Putamen (tissue), 1 donor: ENCODE data around the gene GPX4.

Source experiments
- DNase-seq: peaks from one replicate; pipeline ENCODE4 v3.0.0-alpha.2; 2016; ENCODE audit warnings: low spot score

Gene GPX4

GRCh38 chr19:1102407-1103131 is 1.2 kb upstream of the GPX4 start:
- no peak for DNase-seq

DNA sequence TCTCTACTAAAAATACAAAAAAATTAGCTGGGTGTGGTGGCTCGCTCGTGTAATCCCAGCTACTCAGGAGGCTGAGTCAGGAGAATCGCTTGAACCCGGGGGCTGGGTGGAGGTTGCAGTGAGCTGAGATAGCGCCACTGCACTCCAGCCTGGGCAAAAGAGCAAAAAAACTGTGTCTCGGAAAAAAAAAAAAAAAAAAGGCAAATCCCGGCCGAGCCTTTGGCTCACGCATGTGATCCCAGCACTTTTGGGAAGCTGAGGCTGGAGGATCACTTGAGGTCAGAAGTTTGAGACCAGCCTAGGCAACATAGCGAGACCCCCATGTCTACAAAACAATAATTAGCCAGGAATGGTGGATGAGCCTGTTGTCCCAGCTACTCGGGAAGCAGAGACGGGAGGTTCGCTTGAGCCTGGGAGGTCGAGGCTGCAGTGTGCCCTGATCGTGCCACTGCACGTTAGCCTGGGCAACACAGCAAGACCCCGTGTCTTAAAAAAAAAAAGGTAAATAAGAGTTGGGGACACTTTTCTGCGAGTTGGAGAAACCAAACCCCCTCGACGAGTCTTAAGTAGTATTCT is 574 bp upstream of the GPX4 start:
- DNase-seq: no peak

GRCh38 chr19:1104311-1105007 is 665 bp downstream of the GPX4 start:
- peak; percentile 72 for DNase-seq

DNA sequence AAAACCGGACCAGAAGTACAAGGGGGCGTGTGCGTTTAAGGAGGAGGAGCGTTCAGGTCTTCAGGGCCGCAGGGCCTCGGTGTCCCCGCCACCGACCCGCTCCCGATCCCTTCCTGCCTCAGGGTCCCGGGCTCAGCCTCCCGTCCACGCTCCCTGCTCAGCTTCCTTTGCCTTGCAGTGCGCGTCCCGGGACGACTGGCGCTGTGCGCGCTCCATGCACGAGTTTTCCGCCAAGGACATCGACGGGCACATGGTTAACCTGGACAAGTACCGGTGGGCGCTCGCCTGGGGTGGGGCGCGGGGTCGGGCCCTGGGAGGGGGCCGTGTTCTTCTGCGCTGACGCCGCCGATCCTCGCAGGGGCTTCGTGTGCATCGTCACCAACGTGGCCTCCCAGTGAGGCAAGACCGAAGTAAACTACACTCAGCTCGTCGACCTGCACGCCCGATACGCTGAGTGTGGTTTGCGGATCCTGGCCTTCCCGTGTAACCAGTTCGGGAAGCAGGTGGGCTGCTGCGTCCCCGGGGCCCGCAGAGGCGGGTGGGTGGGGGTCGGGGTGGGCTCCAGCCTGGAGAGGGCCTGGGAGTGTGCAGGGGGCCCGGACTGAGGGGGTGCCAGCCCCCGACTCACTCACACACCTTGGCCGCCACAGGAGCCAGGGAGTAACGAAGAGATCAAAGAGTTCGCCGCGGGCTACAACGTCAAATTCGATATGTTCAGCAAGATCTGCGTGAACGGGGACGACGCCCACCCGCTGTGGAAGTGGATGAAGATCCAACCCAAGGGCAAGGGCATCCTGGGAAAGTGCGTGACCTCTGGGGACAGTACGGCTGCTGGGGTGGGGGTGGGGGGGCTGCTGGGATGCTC is 1.4 kb downstream of the GPX4 start:
- DNase-seq: no peak

GRCh38 chr19:1105873-1106840 is 2.4 kb downstream of the GPX4 start:
- no peak for DNase-seq

DNA sequence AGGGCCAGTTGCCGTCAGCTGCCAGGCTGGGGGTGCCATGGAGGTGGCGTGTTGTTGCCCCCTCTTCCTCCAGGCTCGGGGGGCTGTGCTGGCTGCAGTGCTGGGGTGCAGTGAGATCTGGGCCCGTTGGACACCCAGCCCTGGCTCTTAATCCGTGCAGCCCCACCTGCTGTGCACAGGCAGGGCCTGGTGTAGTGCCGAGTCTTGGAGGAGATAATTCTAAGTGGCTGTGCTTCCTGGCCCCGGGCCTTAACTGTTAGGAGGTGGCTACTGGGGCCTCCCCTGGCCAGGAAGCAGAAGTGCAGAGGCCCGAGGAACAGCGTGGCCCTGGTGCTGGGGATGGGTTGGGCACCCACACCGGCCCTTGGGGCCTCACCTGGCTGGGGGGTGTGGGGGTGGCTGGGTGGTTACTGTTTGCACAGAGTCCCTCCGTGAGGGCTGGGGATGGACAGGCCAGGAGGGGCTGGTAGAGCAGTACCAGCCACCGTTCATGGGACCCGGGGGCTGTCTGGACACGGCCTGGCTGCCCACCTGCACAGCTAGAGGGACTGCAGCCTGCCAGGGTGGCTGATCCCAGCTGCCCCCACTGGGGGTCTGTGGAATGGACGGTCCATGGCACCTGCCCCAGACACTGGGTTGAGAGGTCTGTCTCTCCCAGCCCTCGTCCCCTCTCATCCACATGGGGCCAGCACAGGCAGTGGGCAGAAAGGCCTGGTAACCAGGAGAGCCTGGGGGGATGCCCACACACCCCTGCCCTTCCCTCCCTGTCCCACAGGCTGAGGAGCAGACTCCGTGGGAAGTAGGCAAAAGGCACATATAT is 3.3 kb downstream of the GPX4 start:
- DNase-seq: no peak

GRCh38 chr19:1107661-1108261 is 4.0 kb downstream of the GPX4 start:
- no peak for DNase-seq

DNA sequence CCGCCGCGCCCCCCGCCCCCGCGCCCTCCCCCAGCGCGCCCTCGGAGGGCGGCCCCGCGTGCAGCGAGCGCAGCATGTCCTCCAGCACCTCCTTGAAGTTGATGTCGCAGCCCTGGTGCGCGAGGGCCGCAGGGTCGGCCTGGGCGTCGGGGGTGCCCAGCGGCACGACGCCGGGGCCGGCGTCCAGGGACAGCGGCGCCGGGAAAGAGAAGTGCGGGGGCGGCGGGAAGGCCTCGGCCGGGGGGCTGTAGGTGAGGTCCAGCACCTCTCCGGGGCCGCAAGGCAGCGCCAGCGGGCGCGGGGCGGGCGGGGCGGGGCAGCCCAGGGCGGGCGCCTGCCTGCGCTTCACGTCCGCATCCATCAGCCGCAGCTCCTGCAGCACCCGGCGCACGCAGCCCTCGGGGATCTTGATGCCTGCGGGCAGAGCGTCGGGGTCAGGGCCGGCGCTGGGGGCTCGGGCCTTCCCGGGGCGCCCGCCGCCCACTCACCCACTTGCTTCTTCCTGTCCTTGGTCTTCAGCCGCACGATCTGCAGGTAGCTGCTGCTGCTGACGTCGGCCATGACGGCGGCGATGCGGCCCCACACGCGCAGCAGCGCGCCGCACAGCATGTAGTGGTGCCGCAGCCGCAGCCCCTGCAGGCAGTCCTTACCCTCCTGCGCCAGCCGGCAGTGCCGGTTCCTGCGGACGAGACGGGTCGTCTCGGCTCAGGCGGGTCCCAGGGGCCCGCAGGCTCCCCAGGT is 4.7 kb downstream of the GPX4 start:
- DNase-seq: no peak

- no peak for DNase-seq
These were observed 5.3 kb downstream of the GPX4 start for GRCh38 chr19:1109032-1109551.

DNA sequence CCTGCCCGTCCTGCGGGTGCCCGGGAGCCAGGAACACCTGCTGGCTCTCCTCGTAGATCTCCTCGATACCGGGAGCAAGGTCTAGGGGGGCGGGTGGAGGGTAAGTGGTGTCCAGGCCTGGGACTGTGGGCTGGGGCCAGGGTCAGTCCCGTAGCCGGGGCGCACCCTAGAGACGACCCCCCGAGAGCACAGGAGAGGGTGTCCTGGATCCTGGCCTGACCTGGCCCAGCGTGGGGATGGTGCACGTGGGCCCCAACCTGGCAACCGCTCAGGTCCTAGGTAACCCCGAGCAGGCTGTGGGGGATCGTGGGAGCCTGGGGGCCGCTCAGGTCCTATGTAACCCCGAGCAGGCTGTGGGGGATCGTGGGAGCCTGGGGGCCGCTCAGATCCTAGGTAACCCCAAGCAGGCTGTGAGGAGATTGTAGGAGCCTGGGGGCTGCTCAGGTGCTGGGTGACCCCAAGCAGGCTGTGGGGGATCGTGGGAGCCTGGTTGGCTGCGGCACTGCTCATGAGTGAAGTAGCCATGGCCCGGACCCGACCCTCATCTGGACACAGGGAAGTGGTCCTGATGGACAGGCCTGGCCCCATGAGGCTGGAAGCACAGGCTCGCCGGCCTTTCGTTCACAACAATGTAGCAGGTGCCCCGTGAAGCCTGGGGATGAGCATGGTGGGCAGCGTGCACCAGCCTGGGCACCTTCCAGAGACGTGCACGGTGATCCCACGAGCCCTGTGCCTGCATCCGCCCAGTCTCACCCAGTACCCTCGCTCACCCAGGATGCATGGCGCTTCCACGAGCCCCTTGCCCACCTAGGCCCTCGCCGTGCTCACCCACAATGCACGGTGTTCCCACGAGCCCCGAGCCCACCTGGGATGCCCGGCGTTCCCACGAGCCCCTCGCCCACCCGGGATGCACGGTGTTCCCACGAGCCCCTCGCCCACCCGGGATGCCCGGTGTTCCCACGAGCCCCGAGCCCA is 6.2 kb downstream of the GPX4 start:
- no peak for DNase-seq

GRCh38 chr19:1110809-1111640 is 7.2 kb downstream of the GPX4 start:
- DNase-seq: no peak

DNA sequence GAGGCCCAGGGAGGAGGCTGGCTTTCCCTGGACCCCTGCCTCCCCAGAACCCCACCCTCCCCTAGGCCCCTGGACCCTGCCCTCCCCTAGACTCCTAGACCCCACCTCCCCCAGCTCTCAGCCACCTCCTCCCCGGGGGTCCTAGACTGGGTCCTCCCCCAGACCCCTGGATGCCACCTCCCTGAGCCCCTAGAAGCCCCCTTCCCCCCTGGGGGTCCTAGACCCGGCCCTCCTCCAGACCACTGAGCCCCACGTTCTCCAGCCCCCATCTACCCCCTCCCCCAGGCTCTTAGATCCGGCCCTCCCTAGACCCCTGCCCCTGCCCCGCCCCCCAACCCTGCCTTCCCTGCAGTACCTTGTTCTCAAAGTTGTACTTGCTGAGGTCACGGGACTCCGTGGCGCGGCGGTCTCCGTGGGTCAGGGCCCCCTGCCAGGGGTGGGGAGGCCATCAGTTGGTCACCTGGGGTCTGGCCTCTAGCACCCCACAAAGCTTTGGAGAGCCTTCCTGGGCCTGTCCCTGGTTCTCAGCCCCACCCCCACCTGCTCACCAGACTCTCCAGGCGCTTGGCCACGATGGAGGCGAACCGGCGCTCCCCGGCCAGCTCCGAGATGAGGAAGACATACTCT is 8.0 kb downstream of the GPX4 start:
- DNase-seq: no peak

DNA sequence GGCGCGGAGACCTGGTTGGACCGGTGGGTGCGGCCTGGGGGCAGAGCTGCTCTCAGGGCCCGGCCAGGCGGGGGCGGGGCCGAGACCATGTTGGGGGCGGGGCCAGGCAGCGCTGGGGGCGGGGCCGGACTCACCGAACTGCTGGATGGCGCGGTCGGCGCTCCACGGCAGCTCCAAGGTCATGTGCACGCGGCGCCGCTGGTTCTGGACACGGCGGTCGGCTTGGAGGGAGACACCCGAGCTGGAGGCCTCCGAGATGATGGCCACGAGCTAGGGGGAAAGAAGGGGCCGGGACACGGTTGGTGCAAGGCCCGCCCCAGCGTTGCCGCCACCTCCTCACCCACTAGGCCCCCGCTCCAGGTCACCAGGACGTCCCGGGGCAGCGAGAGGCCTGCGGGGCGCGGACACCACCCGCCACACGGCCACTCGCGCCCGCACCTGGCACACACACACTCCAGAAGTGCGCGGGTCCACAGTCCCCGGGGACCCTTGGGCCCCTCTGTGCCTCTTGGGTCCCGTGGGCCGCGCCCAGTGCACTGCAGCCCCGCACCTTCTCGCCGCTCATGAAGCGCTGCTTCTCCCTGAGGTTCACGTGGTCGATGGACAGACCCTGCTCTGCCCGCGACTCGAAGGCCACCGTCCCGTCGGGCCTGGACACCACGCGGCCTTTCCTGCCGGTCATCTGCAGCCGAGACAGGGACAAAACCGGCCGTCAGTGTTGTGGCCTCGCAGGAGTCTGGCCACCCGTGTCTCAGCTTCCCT is 8.7 kb downstream of the GPX4 start:
- DNase-seq: no peak

DNA sequence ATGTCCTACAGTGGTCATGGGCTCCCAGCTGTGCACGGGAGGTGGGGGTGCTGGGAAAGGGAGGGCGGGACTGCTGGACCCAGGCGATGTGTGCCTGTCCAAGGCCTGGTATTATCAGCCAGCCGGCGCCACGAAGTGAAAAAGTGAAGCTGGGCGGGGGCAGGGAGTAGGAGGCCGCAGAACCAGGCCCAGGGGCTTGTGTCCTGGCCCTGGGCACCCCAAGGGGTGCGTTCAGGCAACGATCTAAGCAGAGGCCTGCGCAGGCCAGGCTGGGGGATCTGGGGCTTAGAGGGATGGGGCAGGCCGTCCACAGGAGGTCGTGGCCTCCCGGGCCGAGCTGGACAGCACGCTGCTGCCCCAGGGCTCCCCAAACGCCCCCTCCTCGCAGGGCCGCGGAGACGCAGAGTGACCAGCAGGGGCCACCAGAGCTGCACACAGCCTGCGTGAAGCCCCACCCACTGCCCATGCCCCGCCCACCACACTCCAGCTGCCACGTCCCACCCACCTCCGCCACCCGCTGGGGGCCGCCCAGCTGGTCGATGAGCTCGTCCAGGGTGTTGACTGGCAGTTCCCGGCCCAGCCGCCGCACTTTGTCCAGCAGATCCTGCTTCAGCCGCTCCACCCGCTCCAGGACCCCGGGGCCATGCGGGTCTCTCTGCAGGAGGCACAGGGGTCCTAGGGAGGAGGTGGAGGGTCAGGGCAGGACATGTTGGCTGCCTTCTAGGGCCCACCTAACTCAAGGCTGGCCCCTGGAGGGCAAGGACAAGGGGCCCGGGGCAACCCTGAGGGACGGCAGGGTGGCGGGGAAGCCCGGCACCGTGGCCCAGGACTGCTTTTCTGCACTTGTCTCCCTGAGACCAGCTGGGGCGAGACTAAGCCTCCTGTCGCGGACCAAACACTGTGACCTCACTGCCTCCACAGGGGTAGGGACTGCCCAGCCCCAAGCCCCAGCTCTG is 9.5 kb downstream of the GPX4 start:
- DNase-seq: peak; percentile 91
